CD4-positive, alpha-beta T cell (primary cell): ENCODE results near the gene MBNL1. TPM values are rescaled to one million over a fixed set of nuclear protein-coding genes. Genes with fewer than 3 reads are reported as not detected.

Experiments
- ATAC-seq: fragments of 200-7000 bp; cut with Tn5 transposase; one replicate; pipeline ENCODE4 v1.10.0; 2022; ENCODE audit warnings: mild to moderate bottlenecking; ENCODE audit not compliant: poor library complexity
- CTCF ChIA-PET: fragments of 350-600 bp; sonication (Branson Sonifier 250); formaldehyde crosslinking; loops from one replicate; lab custom pipeline; 2021; ENCODE audit warnings: antibody characterized with exemption, inconsistent platforms; lab: Charles Lee
- POLR2A ChIA-PET: fragments of 350-600 bp; sonication (Branson Sonifier 250); formaldehyde crosslinking; loops from one replicate; lab custom pipeline; 2021; ENCODE audit warnings: antibody characterized with exemption, inconsistent platforms; lab: Charles Lee
- DNase-seq, 14 experiments: peaks; one replicate each; pipeline ENCODE4 v3.0.0-alpha.2; 2013 to 2020; ENCODE audit warnings: mixed read lengths in 2 of 14
- H3K27ac ChIP-seq, 2 donors: one replicate each; pipeline versions ENCODE4 v1.5.1 to v1.7.0; 2013; ENCODE audit warnings: low read length in 2 of 2, low read depth in 1 of 2, mild to moderate bottlenecking in 1 of 2
- H3K27me3 ChIP-seq, 2 experiments: 1 replicate in 1 of 2; 2 replicates in 1 of 2; pipeline versions ENCODE4 v1.6.1 to v1.7.0; 2013; ENCODE audit warnings: low read length in 2 of 2, control low read depth in 1 of 2, mild to moderate bottlenecking in 1 of 2, moderate library complexity in 1 of 2; ENCODE audit not compliant: insufficient read depth in 2 of 2, control insufficient read depth in 1 of 2
- H3K36me3 ChIP-seq: one replicate; pipeline ENCODE4 v1.6.1; 2013; ENCODE audit warnings: low read length, control low read depth; ENCODE audit not compliant: insufficient read depth
- H3K4me1 ChIP-seq: one replicate; pipeline ENCODE4 v1.6.1; 2013; ENCODE audit warnings: low read length, control low read depth; ENCODE audit not compliant: insufficient read depth
- H3K4me3 ChIP-seq: one replicate; pipeline ENCODE4 v1.5.1; 2013; ENCODE audit warnings: mild to moderate bottlenecking, low read length, moderate library complexity
- H3K9me3 ChIP-seq, 2 experiments: 1 replicate in 1 of 2; 2 replicates in 1 of 2; pipeline versions ENCODE4 v1.6.1 to v1.7.0; 2013; ENCODE audit warnings: low read length in 2 of 2, mild to moderate bottlenecking in 2 of 2, control low read depth in 1 of 2, moderate library complexity in 1 of 2; ENCODE audit not compliant: control insufficient read depth in 1 of 2, insufficient read depth in 1 of 2
- H3K27ac Mint-ChIP-seq: one replicate; pipeline ENCODE4 v1.8.0; 2020; ENCODE audit warnings: mixed read lengths
- H3K27me3 Mint-ChIP-seq: one replicate; pipeline ENCODE4 v1.8.0; 2021; ENCODE audit warnings: mixed read lengths
- H3K36me3 Mint-ChIP-seq: one replicate; pipeline ENCODE4 v1.8.0; 2021; ENCODE audit warnings: low read depth, mixed read lengths
- H3K4me1 Mint-ChIP-seq: one replicate; pipeline ENCODE4 v1.8.0; 2021; ENCODE audit warnings: low read depth, mixed read lengths
- H3K4me3 Mint-ChIP-seq: one replicate; pipeline ENCODE4 v1.8.0; 2020; ENCODE audit warnings: mild to moderate bottlenecking, mixed read lengths
- H3K9me3 Mint-ChIP-seq: one replicate; pipeline ENCODE4 v1.8.0; 2020; ENCODE audit warnings: mixed read lengths
- intact Hi-C, 2 experiments: fragments of 100-400 bp; cut with DNase I in 1 of 2; cut with micrococcal nuclease in 1 of 2; formaldehyde crosslinking; loops; one replicate each; pipeline versions ENCODE4 v1.15.1 to v1.9.0; 2023 to 2025; cut with DNase I, micrococcal nuclease
- total RNA-seq, 174 experiments: library from RNA in 2 of 174; stranded (reverse) in 2 of 174; gene quantifications; one replicate each; pipeline ENCODE4 v1.2.3 and lab custom pipeline; 2021 to 2026
- TF ChIP-seq, protein P1 (sequence below): fragments of 200-600 bp; IDR thresholded peaks from one replicate; pipeline ENCODE4 v1.8.0; 2022; ENCODE audit warnings: antibody characterized with exemption, mild to moderate bottlenecking

The MBNL1 gene
- total RNA-seq, 2 experiments from 2014 or later: 551 to 561 TPM

DNA sequence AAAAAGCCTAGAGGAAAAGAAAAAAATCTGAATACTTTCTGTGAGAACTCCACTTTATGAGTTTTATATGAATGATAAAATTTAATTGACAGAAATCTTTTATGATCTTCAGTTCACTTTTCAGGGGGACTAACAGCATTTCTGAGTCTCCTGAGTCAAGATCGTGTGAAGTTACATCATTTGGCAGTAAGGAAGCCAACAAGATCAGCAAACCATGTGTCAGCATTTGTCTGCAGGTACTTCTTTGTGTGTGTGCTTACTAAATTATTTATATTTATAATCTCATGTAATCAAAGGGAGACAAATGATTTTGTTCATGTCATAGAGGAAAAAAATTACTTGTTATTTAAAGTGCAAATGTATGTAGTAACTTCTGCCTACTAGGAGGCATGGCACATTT is 217.6 kb downstream of the MBNL1 start:
- peaks cover 19% of the 10 kb centered on the region for H3K36me3 Mint-ChIP-seq
- H3K27ac Mint-ChIP-seq: no peak overlapping the region
- no peaks in the 10 kb centered on the region for H3K4me1 Mint-ChIP-seq
- no peak for ATAC-seq
- Histone ChIP-seq H3K27me3 (no peaks in the 10 kb centered on the region), H3K4me3 (no peak overlapping the region), H3K36me3 (no peaks in the 10 kb centered on the region), H3K9me3 (peaks cover 4 to 9% of the 10 kb centered on the region in 2 experiments), H3K4me1 (no peaks in the 10 kb centered on the region), H3K27ac (no peak overlapping the region)
- TF ChIP-seq, protein P1, sequence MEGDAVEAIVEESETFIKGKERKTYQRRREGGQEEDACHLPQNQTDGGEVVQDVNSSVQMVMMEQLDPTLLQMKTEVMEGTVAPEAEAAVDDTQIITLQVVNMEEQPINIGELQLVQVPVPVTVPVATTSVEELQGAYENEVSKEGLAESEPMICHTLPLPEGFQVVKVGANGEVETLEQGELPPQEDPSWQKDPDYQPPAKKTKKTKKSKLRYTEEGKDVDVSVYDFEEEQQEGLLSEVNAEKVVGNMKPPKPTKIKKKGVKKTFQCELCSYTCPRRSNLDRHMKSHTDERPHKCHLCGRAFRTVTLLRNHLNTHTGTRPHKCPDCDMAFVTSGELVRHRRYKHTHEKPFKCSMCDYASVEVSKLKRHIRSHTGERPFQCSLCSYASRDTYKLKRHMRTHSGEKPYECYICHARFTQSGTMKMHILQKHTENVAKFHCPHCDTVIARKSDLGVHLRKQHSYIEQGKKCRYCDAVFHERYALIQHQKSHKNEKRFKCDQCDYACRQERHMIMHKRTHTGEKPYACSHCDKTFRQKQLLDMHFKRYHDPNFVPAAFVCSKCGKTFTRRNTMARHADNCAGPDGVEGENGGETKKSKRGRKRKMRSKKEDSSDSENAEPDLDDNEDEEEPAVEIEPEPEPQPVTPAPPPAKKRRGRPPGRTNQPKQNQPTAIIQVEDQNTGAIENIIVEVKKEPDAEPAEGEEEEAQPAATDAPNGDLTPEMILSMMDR: no peak
- ChIA-PET CTCF (interaction anchor here (1.1 kb wide), 1 partner anchor 14 kb away, joined by 3 read pairs; no protein-coding TSS in a partner anchor), POLR2A (no interaction called here)
- DNase-seq: no peak
- peaks cover 11% of the 10 kb centered on the region for H3K27me3 Mint-ChIP-seq
- no peak overlapping the region for H3K4me3 Mint-ChIP-seq
- intact Hi-C loops: no loop called here
- peaks cover 15% of the 10 kb centered on the region for H3K9me3 Mint-ChIP-seq

DNA sequence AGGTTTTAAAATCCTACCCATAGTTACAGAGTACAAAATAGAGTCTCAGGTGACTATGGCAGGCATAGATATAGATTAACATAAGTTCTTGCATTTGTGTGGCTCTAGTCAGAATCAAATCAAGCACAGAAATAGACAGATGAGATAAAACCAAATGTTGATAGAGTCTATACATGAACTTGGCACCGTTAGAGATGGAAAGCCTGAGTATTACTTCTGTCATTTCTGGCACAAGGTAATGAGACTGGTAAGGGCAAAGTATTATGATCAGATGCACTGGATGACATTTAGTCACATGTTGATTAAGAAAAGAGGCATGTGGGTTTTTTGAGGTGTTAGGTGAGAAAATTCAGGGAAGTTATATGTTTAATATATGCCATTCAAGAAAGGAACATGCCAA is 219.7 kb downstream of the MBNL1 start:
- Histone ChIP-seq H3K9me3 (peaks cover 0 to 2% of the 10 kb centered on the region in 2 experiments), H3K36me3 (no peaks in the 10 kb centered on the region), H3K27ac (no peak overlapping the region), H3K27me3 (no peaks in the 10 kb centered on the region), H3K4me1 (no peaks in the 10 kb centered on the region), H3K4me3 (no peak overlapping the region)
- Mint-ChIP-seq H3K4me1 (no peaks in the 10 kb centered on the region), H3K9me3 (peaks cover 3% of the 10 kb centered on the region), H3K4me3 (no peak overlapping the region), H3K36me3 (peaks cover 5% of the 10 kb centered on the region), H3K27me3 (peaks cover 3% of the 10 kb centered on the region), H3K27ac (no peak overlapping the region)
- DNase-seq (no peak), ATAC-seq (no peak)
- ChIA-PET CTCF (no interaction called here), POLR2A (no interaction called here)
- TF ChIP-seq, protein P1: no peak
- intact Hi-C loops: no loop called here

DNA sequence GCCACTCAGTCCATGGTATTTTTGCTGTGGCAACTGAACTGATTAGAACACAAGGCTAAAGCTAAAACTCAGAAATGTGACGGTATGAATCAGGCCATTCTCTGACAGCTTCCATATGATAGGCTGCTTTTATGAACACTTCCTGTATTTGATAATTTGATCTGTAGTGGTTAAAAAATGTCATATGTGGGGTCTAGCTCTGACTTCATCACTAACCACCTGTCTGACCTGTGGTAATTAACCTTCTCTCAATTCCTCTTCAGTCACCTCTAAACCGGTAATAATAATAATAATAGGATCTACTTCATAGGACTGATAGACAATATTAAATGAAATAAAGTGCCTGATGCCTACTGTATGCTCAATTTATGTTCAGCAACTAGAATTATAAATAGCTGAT is 223.2 kb downstream of the MBNL1 start:
- H3K27ac ChIP-seq: no peak overlapping the region
- ATAC-seq (no peak), DNase-seq (no peak)
- intact Hi-C loops: no loop called here
- no peaks in the 10 kb centered on the region for H3K27me3 ChIP-seq
- Mint-ChIP-seq H3K27me3 (peaks cover 3% of the 10 kb centered on the region), H3K4me1 (no peaks in the 10 kb centered on the region), H3K27ac (no peak overlapping the region), H3K4me3 (no peak overlapping the region), H3K36me3 (no peaks in the 10 kb centered on the region), H3K9me3 (no peaks in the 10 kb centered on the region)
- H3K9me3 ChIP-seq: no peaks in the 10 kb centered on the region
- no peaks in the 10 kb centered on the region for H3K36me3 ChIP-seq
- CTCF ChIA-PET: no interaction called here
- POLR2A ChIA-PET: no interaction called here
- no peaks in the 10 kb centered on the region for H3K4me1 ChIP-seq
- TF ChIP-seq, protein P1: no peak
- H3K4me3 ChIP-seq: no peak overlapping the region
